Head of caudate nucleus (tissue), 42 donors: Measurements from ENCODE around the gene TTF2.
A peak's percentile ranks its signal among the peaks of the same experiment; 100 is the strongest.
"Not testable (repeated sequence)": the region's sequence is repeated elsewhere in the genome, so short reads cannot be mapped to it uniquely, and the experiment has no call there.

Source experiments
- DNase-seq, 42 donors: peaks; one replicate each; pipeline versions ENCODE4 v3.0.0 to v3.0.0-alpha.2; 2020 to 2021; ENCODE audit warnings: mixed read lengths in 7 of 42
- intact Hi-C: fragments of 100-400 bp; cut with DNase I; formaldehyde crosslinking; loops from one replicate; pipeline ENCODE4 v1.15.0; 2022

The TTF2 gene

DNA sequence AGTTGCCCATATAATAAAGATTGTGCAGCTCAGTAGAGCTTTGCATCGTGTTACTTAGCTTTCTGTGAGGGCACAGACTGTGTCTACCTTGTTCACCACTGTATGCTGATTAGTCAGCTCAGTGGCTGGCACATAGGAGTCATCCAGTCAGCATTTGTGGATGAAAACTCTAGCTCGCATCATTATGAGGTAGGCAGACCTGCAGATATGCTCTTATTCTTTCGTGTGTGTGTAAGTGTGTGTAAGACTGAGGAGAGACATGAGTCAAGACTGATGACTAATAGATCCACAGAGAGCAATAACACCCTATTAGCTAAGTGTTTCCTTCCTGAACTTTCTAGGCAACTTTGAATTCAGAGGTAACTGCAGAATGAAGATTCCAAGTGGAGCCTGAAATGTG lies 17.1 kb downstream of the TTF2 start:
- DNase-seq: peak in 26 of 42 donors; percentile 10 to 85 (median 44)
- intact Hi-C loops: no loop called here

DNA sequence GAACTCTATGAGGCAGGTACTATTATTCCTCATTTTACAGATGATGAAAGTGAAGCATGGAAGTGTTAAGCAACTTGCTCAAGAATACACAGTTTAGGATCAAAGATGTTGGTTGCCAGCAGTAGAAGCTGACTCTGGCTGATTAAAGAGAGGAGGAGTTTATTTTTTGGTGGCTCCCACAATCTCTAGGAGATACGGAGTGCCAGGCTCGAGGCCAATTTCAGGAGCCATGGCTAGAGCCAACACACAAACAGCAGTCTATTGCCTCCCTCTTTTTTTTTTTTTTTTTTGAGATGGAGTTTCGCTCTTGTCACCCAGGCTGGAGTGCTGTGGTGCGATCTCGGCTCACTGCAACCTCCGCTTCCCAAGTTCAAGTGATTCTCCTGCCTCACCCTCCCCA lies 19.6 kb downstream of the TTF2 start:
- no peak for DNase-seq
- intact Hi-C loops: no loop called here

- DNase-seq: no peak
- intact Hi-C loops: no loop called here
Measured at GRCh38 chr1:117084231-117084630, 24.1 kb downstream of the TTF2 start.

GRCh38 chr1:117087686-117088085 lies 27.6 kb downstream of the TTF2 start:
- intact Hi-C loops: no loop called here
- DNase-seq: no peak

DNA sequence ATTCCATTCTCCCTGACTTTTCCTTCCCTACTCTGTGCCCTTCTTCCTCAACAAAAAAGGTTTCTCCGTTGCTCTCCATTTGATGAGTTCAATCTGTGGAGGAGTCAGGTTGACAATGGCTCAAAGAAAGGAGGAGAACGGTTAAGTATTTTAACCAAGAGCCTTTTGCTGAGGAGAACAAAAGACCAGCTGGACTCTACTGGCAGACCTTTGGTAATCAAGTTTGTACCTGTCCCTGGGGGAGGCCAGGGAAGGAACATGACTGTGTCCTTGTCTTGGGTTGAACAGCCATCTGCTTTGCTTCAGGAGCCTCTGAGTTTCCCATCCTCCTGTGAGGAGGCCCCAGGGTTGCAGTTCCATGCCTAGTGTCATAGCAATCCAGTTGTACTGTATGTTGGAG lies 29.9 kb downstream of the TTF2 start:
- intact Hi-C loops: no loop called here

DNA sequence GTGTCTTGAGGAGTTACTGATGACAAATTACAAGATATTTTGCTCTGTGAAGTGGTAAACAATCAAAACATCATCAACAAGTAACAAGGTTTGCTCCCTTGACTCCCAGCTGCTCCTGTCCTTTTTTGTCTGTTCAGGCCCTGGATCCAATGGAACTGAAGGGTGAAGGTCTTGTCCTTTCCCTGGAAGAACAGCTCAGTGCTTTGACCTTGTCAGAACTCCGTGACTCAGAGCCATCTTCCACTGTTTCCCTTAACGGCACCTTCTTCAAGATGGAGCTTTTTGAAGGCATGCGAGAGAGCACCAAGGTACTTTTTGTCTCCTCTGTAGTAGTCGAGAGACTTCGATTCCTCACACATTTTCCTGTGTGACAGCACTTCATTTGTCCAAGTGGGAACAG lies 32.5 kb downstream of the TTF2 start:
- intact Hi-C loops: no loop called here
- DNase-seq: no peak

More for the DNA sequence above, 29.9 kb downstream of the TTF2 start:
- DNase-seq: no peak

DNA sequence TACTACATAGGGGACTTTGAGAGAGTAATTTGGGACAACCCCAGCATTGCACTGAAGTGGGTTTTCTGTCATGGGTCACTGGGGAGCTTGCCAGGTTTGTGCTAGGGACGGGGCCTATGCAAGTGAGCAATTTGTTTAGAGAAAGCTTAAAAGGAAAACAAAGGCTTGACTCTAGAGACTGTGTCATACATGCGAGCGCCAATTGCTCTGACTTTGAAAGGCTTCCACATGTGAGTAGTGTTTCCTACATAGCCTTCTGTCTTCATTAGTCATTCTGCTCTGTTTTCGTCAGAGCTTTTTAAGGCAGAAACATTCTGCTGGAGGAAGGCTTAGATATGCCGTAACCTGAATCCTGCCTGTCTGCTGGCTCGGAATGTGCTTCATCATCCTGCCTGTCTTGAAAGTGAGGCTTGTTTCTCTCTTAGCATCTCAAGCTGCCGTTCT lies 33.0 kb downstream of the TTF2 start:
- DNase-seq: peak in 34 of 42 donors; percentile 11 to 80 (median 48)

GRCh38 chr1:117093870-117094621 lies 33.9 kb downstream of the TTF2 start:
- intact Hi-C loops: no loop called here
- peak in 11 of 42 donors; percentile 8 to 57 (median 14) for DNase-seq

More for the DNA sequence above, 33.0 kb downstream of the TTF2 start:
- intact Hi-C loops: no loop called here

DNA sequence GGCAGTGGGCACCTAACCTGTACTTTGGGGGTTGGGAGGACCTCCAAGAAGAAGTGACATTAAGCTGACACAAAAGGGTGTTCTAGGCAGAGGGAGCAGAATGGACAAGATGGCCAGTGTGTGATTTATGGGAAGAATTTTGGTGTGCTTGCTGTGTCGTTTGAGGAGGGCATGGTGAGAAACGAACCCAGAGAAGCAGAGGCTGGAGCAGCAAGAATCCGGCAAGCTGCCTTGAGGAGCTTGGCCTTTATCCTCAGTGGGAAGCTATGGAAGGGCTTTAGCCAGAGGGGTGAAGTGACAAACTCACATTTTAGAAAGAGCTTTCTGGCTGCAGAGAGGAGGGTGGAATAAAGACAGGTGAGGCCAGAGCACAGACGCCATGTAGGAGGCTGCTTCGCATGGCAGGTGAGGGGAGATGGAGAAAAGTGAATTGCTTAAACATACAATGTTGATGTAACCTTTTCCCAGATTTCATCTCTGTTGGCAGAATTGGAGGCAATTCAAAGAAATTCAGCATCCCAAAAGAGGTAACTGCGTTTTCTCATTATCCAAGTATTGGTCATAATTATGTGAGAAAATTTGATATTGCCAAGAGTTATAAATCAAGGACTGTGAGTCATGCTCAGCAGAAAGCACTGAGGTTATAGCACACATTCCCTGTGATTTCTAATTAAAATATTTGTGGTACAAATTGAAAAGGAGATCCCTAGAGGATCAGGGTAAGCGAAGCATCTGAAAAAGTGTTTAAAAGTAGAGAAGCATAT lies 34.9 kb downstream of the TTF2 start:
- intact Hi-C loops: no loop called here
- no peak for DNase-seq

DNA sequence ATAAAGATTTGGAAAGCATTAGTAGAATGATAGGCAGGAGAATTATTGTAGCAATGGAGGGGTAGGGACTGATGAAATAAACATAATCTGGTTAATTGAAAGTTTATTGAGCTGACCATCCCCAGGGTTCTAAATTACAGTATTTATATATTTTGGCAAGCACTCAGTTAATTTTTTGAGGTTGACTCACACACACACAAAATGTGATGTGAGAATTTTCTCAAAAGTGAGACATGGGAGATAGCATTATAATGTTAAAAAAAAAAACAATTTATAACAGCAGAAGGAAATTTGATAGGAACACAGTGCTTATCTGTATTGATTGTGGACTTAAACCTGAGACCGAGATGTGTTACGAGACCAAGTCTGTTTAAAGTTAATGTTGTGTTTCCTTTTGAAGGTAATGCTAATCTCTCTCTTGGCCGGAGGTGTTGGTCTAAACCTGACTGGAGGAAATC lies 36.9 kb downstream of the TTF2 start:
- intact Hi-C loops: no loop called here
- no peak for DNase-seq

DNA sequence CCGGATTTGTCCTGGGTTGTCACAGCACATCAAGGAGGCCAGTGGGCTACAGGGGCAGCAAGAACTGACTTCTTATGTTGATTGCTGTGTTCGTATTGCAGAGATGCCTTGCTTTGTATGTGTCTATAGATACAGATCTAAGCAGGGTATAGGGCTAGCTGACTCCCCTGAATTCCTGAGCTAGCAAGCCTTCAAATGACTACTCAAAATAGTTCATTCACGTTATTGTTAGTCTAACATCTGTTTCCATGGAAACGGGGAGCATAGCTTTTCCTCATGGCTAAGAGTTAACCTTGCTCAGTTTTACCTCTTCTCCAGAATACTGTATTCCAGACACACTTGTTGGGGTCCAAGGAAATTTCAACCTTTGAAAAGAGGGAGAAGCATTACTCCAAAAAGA lies 37.3 kb downstream of the TTF2 start:
- DNase-seq: peak in 3 of 42 donors; percentile 18 to 47 (median 36)
- intact Hi-C loops: no loop called here

GRCh38 chr1:117098287-117098890 lies 38.3 kb downstream of the TTF2 start:
- intact Hi-C loops: no loop called here

GRCh38 chr1:117101334-117101733 lies 41.2 kb downstream of the TTF2 start:
- no peak for DNase-seq
- intact Hi-C loops: no loop called here

More at GRCh38 chr1:117098287-117098890, 38.3 kb downstream of the TTF2 start:
- no peak for DNase-seq

DNA sequence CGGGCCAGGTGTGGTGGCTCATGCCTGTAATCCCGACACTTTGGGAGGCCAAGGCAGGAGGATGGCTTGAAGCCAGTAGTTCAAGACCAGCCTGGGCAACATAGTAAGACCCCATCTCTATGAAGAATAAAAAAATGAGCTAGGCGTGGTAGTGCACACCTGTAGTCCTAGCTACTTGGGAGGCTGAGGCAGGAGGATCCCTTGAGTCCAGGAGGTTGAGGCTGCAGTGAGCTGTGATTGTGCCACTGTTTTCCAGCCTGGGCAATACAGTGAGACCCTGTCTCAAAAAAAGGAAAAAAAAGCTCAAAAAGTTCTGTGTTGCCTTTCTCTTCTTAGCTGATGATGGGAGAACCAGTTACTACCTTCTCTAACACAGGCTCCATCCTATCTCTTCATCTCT lies 41.7 kb downstream of the TTF2 start:
- DNase-seq, intact Hi-C loops: not testable (repeated sequence)

- intact Hi-C loops: no loop called here
- DNase-seq: no peak
Measured at GRCh38 chr1:117104986-117105385, 44.9 kb downstream of the TTF2 start.

DNA sequence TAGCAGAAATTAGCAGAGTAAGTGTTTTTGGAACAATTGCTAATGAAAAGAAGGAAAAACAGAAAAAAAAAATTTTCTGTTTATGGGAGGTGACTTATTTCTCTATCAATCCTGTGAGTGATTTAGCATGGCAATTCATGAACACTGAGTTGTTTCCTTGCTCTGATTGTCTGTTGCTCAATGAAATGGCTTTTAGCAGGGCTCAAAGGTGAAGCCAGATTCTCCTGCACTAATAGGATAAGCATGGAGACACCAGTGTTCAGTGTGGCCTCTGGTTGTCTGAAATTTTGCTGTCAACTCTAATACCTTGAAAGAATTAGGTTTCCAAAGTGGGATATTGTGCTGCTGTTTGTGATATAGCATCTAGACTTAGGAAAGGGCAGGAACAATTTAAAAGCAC lies 45.6 kb downstream of the TTF2 start:
- intact Hi-C loops: no loop called here
- DNase-seq: no peak

DNA sequence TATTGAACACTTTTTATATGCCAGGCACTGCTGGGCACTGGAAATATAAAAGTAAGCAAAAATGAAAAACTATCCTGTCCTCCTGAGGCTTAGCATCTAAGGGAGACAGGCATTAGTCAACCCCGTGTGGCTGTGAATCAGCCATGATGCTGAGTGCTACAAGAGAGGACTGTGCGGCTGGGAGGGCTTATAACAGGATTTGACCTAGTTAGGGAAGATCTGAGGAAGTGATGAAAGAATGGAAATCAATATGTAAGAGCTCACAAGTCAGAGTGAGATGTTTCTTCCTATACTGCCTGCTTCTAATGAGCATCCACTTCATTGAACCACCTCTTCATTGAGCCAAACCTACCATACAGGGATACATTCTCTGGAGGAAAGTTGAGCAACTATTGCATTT lies 46.4 kb downstream of the TTF2 start:
- intact Hi-C loops: no loop called here
- no peak for DNase-seq

DNA sequence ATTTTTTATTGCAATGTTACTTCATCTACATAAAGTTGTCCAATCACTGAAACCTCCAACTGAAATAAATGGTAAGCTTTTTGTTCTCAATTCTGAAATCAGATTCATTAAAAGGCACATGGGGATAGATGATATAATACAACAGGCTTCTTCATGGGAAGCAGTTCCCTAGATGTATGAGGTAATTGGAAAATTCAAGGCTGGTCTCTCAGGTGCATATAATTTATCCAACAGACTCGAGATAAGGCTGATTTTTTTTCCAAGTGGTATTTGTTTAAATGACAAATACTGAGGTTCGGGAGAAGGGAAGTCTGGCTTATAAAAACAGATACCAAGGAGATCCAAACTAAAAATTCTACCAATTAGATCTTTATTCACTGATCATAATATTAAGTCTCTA lies 47.2 kb downstream of the TTF2 start:
- no peak for DNase-seq
- intact Hi-C loops: no loop called here

GRCh38 chr1:117110774-117111173 lies 50.6 kb downstream of the TTF2 start:
- intact Hi-C loops: no loop called here
- peak in 5 of 42 donors; percentile 15 to 50 (median 25) for DNase-seq
